Stimulated activated CD8-positive, alpha-beta memory T cell treated with anti-CD3 and anti-CD28 coated beads, Interleukin-12 subunit alpha, Interleukin-12 subunit beta, amount 100 ng/mL, for 24 hours (primary cell): Measurements from ENCODE around the gene PLEKHM2.

Experiments used
- DNase-seq: peaks from one replicate; pipeline ENCODE4 v3.0.0-alpha.2; 2020; ENCODE audit errors: extremely low read depth

Gene PLEKHM2

GRCh38 chr1:15726508-15726907 lies 42.4 kb downstream of the PLEKHM2 start:
- no peak for DNase-seq

- no peak for DNase-seq
Observed at GRCh38 chr1:15727021-15727420, 42.9 kb downstream of the PLEKHM2 start.

DNA sequence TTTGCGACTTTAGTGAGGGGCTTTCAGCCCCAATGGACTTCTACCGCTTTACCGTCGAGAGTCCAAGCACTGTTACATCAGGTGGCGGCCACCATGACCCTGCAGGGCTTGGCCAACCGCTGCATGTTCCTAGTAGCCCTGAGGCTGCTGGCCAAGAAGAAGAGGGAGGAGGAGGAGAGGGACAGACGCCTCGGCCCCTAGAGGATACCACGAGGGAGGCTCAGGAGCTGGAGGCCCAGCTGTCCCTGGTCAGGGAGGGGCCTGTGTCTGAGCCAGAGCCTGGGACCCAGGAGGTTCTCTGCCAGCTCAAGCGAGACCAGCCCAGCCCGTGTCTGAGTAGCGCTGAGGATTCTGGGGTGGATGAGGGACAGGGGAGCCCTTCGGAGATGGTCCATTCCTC lies 43.3 kb downstream of the PLEKHM2 start:
- no peak for DNase-seq

DNA sequence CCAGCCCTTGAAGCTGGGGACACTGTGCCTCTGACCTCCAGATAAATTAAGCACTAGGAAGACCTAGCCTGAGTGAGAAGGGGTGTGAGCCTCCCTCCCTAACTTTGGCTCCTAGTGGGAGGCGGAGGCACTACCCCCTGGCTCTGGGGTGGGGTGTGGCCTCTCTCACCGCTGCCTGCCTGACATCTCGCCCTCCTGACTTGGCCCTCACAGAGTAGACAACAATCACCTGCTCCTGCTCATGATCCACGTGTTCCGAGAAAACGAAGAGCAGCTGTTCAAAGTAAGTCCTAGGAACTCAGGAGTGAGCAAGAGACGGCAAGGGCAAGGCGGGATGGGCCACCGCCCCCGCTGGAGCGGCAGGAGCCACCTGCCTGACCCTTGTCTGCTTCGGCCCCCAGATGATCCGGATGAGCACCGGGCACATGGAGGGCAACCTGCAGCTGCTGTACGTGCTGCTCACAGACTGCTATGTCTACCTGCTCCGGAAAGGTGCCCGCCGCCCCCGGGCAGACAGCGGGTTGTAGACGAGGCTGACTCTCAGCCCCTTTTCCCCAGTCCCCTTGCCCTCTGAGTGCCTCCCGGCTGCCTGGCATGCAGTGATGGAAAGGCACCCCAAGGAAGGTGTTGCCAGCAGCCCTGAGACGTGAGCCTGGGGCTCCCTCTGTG lies 43.9 kb downstream of the PLEKHM2 start:
- DNase-seq = no peak

- no peak for DNase-seq
Observed at GRCh38 chr1:15728937-15729657, 45.0 kb downstream of the PLEKHM2 start.

DNA sequence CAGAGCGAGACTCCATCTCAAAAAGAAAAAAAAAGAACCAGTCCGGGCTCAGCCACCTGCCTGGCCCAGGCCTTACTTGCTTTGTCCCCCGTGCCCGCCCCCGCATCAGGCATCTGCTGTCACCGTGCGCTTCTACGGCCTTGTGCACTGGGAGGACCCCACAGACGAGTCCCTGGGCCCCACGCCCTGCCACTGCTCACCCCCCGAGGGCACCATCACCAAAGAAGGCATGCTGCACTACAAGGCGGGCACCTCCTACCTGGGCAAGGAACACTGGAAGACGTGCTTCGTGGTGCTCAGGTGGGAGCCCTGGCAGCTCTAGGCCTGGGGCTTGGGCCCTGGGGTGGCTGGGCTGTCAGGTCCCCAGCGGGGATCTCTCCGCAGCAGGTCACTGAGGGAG lies 46.3 kb downstream of the PLEKHM2 start:
- DNase-seq = no peak

DNA sequence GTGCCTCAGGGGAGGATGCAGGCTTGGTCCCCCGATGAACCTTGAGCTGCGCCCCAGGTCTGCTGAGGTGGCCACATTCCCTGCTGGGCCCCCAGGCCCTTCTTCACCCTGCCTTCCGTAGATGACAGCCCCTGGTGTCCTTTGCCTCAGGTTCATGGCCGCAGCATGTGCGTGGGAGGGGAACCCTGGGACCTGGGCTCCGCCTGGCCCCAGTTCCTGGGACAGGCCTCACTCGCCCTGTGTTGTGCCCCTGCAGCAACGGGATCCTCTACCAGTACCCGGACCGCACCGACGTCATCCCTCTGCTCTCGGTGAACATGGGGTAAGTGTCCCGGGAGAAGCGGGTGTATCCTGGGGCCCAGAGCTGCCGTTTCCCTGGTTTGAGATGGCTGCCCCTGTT lies 46.8 kb downstream of the PLEKHM2 start:
- DNase-seq = no peak

GRCh38 chr1:15731735-15732685 lies 47.9 kb downstream of the PLEKHM2 start:
- no peak for DNase-seq

DNA sequence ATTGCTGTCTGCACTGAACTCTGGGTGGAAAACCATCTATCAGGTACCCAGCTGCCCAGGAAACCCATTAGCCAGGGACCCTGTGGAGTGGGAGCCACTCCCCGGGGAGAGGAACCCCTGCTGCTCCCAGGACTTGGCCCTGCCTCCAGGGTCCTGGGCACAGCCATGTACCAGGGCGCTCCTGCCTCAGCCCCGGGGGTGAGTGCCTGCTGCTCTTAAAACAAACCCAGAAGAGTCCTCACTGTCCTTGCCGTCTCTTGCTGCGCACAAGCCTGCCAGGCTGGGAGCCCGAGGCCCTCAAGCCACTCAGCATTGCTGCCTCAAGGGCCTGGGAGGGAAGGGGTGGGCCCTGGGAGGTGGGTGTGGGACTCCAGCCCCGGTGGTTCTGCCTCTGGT lies 48.6 kb downstream of the PLEKHM2 start:
- DNase-seq = no peak

- no peak for DNase-seq
Observed at GRCh38 chr1:15733218-15733725, 49.2 kb downstream of the PLEKHM2 start.

DNA sequence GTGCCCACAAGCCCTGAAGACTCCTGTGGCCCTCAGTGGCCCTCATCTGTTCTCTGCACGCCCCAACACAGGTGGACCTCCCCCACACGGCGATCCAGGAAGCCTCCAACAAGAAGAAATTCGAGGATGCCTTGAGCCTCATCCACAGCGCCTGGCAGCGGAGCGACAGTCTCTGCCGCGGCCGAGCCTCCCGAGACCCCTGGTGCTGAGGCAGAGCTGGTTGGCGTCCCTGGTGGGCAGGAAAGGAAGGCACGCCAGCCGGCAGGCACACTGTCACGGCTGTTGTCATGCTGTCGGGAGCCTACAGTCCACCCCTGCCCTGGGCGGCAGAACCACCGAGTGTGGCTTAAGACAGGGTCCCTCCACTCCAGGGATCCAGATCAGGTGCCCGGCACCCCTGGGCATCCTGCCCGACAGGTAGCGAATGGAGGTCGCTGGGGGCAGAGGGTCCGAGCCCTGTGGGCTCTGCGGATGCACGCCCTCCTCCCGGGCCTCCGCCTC lies 49.7 kb downstream of the PLEKHM2 start:
- DNase-seq = no peak

DNA sequence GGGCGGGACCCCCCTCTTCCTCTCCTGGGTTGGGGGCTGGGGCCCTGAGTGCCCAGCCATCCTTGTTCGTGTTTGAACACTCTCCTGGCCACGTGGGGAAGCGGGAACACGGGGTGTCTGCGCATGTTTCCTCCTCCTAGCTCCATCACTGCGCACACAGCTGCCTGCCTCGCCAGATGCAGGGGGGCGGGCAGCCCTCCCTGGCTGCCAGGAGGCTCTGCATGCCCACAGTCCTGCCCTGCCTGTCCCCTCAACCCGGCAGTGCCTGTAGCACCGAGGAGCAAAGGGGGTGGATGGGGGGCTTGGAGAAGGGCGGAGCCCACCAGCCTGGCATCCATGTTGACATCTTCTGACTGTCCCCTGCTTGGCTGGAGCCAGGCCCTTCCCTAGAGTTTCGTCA lies 50.2 kb downstream of the PLEKHM2 start:
- no peak for DNase-seq

- DNase-seq = no peak
Observed at GRCh38 chr1:15734901-15735300, 50.8 kb downstream of the PLEKHM2 start.

DNA sequence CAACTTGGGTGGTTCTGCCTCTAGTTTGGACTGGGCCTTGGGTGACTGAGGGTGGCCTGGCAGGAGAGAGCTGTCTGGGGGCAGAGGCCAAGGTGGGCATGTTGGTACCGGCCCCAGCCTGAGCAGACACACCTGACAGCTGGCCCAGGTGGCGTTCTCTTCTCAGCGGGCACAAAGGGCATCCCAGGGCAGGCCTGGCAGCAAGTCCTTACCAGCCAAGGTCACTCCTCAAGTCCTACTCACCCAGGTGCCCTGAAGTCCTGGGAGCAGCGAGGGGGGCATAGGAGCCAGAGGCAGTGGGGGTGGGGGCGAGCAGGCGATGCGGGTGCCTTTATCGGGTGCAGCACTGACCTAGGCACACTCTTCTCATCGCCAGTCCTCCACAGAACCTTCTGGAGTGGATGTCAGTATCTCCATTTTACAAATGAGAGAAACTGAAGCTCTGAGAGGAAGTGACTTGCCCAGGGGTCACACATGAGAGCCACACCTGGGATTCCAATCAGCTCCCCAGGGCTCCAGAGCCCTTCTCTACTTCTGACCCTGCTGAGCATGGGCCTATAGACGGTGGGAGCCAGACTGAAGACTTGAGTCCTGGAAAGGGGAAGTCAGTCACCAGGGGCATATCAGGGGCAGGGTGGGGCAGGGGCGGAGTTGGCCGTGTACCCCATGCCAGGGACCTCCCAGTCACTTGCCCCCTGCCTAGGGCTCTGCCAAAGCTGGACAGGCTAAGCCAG lies 51.4 kb downstream of the PLEKHM2 start:
- no peak for DNase-seq

DNA sequence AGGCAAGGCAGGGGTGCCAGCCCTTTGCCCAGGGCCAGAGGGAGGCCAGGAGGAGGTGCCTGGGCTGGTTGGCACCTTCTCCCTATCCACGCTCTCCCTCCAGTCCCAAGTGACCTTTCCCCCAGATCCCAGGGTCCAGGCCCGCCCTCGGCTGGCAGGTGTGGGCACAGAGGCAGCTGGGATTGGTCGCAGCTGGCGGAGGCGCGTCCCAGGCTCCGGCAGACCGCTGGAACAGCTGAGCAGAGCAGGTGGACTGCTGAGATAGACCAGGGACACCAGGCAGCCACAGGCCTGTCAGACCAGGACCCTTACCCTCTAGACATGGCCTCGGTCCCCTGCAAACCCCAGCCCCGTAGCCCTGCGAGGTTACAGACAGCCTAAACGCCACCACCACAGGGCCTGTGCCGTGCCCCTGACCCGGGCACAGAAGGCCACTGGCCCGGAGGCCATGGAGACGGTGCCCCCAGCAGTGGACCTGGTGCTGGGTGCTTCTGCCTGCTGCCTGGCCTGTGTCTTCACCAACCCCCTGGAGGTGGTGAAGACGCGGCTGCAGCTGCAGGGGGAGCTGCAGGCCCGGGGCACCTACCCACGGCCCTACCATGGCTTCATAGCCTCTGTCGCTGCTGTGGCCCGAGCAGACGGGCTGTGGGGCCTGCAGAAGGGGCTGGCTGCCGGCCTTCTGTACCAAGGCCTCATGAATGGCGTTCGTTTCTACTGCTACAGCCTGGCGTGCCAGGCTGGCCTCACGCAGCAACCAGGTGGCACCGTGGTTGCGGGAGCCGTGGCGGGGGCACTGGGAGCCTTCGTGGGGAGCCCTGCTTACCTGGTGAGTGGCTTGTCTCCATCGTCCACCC lies 52.1 kb downstream of the PLEKHM2 start, which contains the start of gene SLC25A34:
SLC25A34 (plus strand) TSS at position 221 of the 854 bp plus-strand sequence; CDS start at position 449, 228 bp downstream.
- DNase-seq = no peak

DNA sequence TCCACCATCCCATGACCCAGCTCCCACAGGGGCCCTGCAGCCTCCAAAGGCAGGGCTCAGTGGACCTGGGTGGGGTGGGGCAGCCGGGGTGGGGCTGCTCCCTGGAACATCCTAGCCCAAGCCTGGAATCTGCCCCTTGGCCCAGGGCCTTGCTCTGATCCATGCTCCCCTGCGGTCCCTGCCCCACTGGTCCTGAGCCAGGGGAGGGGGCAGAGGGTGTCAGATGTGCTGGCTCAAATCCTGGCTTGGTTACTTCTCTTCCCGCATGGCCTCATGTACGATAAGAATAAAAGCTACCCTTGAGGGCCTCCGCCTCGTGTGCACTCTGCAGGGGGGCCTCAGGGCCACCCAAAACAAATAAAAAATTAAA lies 52.8 kb downstream of the PLEKHM2 start:
- DNase-seq = no peak

GRCh38 chr1:15737324-15738319 lies 53.5 kb downstream of the PLEKHM2 start:
- DNase-seq = no peak

GRCh38 chr1:15738416-15739113 lies 54.4 kb downstream of the PLEKHM2 start:
- no peak for DNase-seq
